Measurements from ENCODE around the gene ANKS3.

The ANKS3 gene

GRCh38 chr16:4668313-4668960 is 65.6 kb downstream of the ANKS3 start:
- 0 out of 2 replicates have a peak, but pooled peaks cover under 1% of the 10 kb centered on the region for H3K79me2 ChIP-seq (ENCODE audit: insufficient read depth, low read length)
- no peak for TF ChIP-seq CTCF (IDR thresholded peaks at IDR 0.05; ENCODE audit: borderline replicate concordance, extremely low read depth, low read length, poor library complexity, severe bottlenecking)
- TF ChIP-seq EZH2 (IDR thresholded peaks at IDR 0.05; ENCODE audit: borderline replicate concordance, low read depth, low read length, severe bottlenecking) = no peak
- H3K4me3 ChIP-seq (ENCODE audit: low read depth in 1 of 2, low read length in 2 of 2) = no peak overlapping the region
- peaks cover 10% of the 10 kb centered on the region for H4K20me1 ChIP-seq (ENCODE audit: insufficient read depth, low read length)
- no peak overlapping the region for H3K27ac ChIP-seq (ENCODE audit: low read length)
- H3K4me2 ChIP-seq (ENCODE audit: insufficient read depth, low read length) = no peak overlapping the region
- H3K9ac ChIP-seq (ENCODE audit: low read depth, low read length) = no peak overlapping the region
- H2AFZ ChIP-seq (ENCODE audit: low read depth, low read length) = no peak overlapping the region
- H3K36me3 ChIP-seq (ENCODE audit: insufficient read depth, low read length) = peaks cover 71% of the 10 kb centered on the region
- H3K4me1 ChIP-seq (ENCODE audit: insufficient read depth, low read length) = peaks cover 11% of the 10 kb centered on the region
- ATAC-seq (ENCODE audit: insufficient read depth, low read depth) (no peak), DNase-seq (no peak)
- no peaks in the 10 kb centered on the region for H3K27me3 ChIP-seq (ENCODE audit: insufficient read depth, low read length, poor library complexity)
- H3K9me3 ChIP-seq (ENCODE audit: insufficient read depth, low read length, severe bottlenecking) = no peaks in the 10 kb centered on the region

- no peak overlapping the region for H3K4me3 ChIP-seq (ENCODE audit: low read depth in 1 of 2, low read length in 2 of 2)
- TF ChIP-seq EZH2 (IDR thresholded peaks at IDR 0.05; ENCODE audit: borderline replicate concordance, low read depth, low read length, severe bottlenecking) (no peak), CTCF (IDR thresholded peaks at IDR 0.05; ENCODE audit: borderline replicate concordance, extremely low read depth, low read length, poor library complexity, severe bottlenecking) (no peak)
- H3K36me3 ChIP-seq (ENCODE audit: insufficient read depth, low read length) = peaks cover 66% of the 10 kb centered on the region
- no peak for ATAC-seq (ENCODE audit: insufficient read depth, low read depth)
- H3K4me2 ChIP-seq (ENCODE audit: insufficient read depth, low read length) = no peak overlapping the region
- DNase-seq = no peak
- H3K79me2 ChIP-seq (ENCODE audit: insufficient read depth, low read length) = 0 out of 2 replicates have a peak, but pooled peaks cover 2% of the 10 kb centered on the region
- H4K20me1 ChIP-seq (ENCODE audit: insufficient read depth, low read length) = peaks cover 10% of the 10 kb centered on the region
- no peaks in the 10 kb centered on the region for H3K9me3 ChIP-seq (ENCODE audit: insufficient read depth, low read length, severe bottlenecking)
- H3K27me3 ChIP-seq (ENCODE audit: insufficient read depth, low read length, poor library complexity) = no peaks in the 10 kb centered on the region
- no peak overlapping the region for H3K9ac ChIP-seq (ENCODE audit: low read depth, low read length)
- H3K4me1 ChIP-seq (ENCODE audit: insufficient read depth, low read length) = peaks cover 11% of the 10 kb centered on the region
- H3K27ac ChIP-seq (ENCODE audit: low read length) = no peak overlapping the region
- H2AFZ ChIP-seq (ENCODE audit: low read depth, low read length) = no peak overlapping the region
These were observed 66.7 kb downstream of the ANKS3 start for GRCh38 chr16:4667203-4667963.

GRCh38 chr16:4666537-4667202 is 67.4 kb downstream of the ANKS3 start:
- Histone ChIP-seq H3K36me3 (ENCODE audit: insufficient read depth, low read length) (peaks cover 66% of the 10 kb centered on the region), H4K20me1 (ENCODE audit: insufficient read depth, low read length) (peaks cover 14% of the 10 kb centered on the region)
- TF ChIP-seq EZH2 (IDR thresholded peaks at IDR 0.05; ENCODE audit: borderline replicate concordance, low read depth, low read length, severe bottlenecking) (no peak), CTCF (IDR thresholded peaks at IDR 0.05; ENCODE audit: borderline replicate concordance, extremely low read depth, low read length, poor library complexity, severe bottlenecking) (no peak)

More at GRCh38 chr16:4666537-4667202, 67.4 kb downstream of the ANKS3 start:
- no peaks in the 10 kb centered on the region for H3K27me3 ChIP-seq (ENCODE audit: insufficient read depth, low read length, poor library complexity)
- H3K79me2 ChIP-seq (ENCODE audit: insufficient read depth, low read length) = 0 out of 2 replicates have a peak, but pooled peaks cover 4% of the 10 kb centered on the region
- DNase-seq (no peak), ATAC-seq (ENCODE audit: insufficient read depth, low read depth) (no peak)
- H3K4me3 ChIP-seq (ENCODE audit: low read depth in 1 of 2, low read length in 2 of 2) = no peak overlapping the region
- no peak overlapping the region for H3K4me2 ChIP-seq (ENCODE audit: insufficient read depth, low read length)
- H3K9me3 ChIP-seq (ENCODE audit: insufficient read depth, low read length, severe bottlenecking) = no peaks in the 10 kb centered on the region
- H2AFZ ChIP-seq (ENCODE audit: low read depth, low read length) = no peak overlapping the region
- H3K4me1 ChIP-seq (ENCODE audit: insufficient read depth, low read length) = peaks cover 11% of the 10 kb centered on the region
- H3K27ac ChIP-seq (ENCODE audit: low read length) = no peak overlapping the region
- no peak overlapping the region for H3K9ac ChIP-seq (ENCODE audit: low read depth, low read length)

All from DND-41 (cell line).